Thymus (tissue), 11 donors: ENCODE measurements around the gene ABCG1. TPM values are rescaled to one million over a fixed set of nuclear protein-coding genes. Genes with fewer than 3 reads are reported as not detected.

Source experiments
- DNase-seq, 9 donors: peaks; one replicate each; pipeline ENCODE4 v3.0.0-alpha.2; 2013; ENCODE audit warnings: low spot score in 9 of 9, low read depth in 6 of 9, missing footprints in 1 of 9
- H3K27ac ChIP-seq, 2 donors: one replicate each; pipeline ENCODE4 v1.5.1; 2013; ENCODE audit warnings: control low read depth in 1 of 2, low read depth in 1 of 2, low read length in 1 of 2, mild to moderate bottlenecking in 1 of 2, moderate library complexity in 1 of 2
- H3K27me3 ChIP-seq, 2 donors: one replicate each; pipeline ENCODE4 v1.5.1; 2013; ENCODE audit warnings: low read length in 1 of 2; ENCODE audit not compliant: control insufficient read depth in 2 of 2, insufficient read depth in 1 of 2
- H3K36me3 ChIP-seq, 2 donors: one replicate each; pipeline ENCODE4 v1.5.1; 2013; ENCODE audit warnings: low read length in 1 of 2, mild to moderate bottlenecking in 1 of 2, moderate library complexity in 1 of 2; ENCODE audit not compliant: control insufficient read depth in 2 of 2, insufficient read depth in 2 of 2
- H3K4me1 ChIP-seq, 2 donors: one replicate each; pipeline ENCODE4 v1.5.1; 2013; ENCODE audit warnings: low read length in 2 of 2; ENCODE audit not compliant: control insufficient read depth in 2 of 2, insufficient read depth in 2 of 2
- H3K4me3 ChIP-seq, 2 donors: one replicate each; pipeline ENCODE4 v1.5.1; 2013; ENCODE audit warnings: low read length in 2 of 2, control low read depth in 1 of 2, mild to moderate bottlenecking in 1 of 2
- H3K9me3 ChIP-seq, 2 donors: one replicate each; pipeline ENCODE4 v1.5.1; 2013; ENCODE audit warnings: low read length in 1 of 2, mild to moderate bottlenecking in 1 of 2; ENCODE audit not compliant: control insufficient read depth in 2 of 2, insufficient read depth in 1 of 2
- WGBS: extraction: QIAGEN DNeasy Blood & Tissue Kit; methylation state at CpG from one replicate; pipeline ENCODE4 v1.1.7; 2013; 5-methylcytosine and 5-hydroxymethylcytosine counted together
- polyA plus RNA-seq: library from polyadenylated mRNA; stranded (reverse); fragments of 200-250 nt; gene quantifications from one replicate; pipeline ENCODE4 v1.2.3, GENCODE V29; 2013
- total RNA-seq: library from RNA; stranded (reverse); fragments of 120-200 nt; gene quantifications from one replicate; pipeline ENCODE4 v1.2.4, GENCODE V29; 2013
- donor health status: healthy.

ABCG1 gene
- total and polyA plus RNA-seq, 2 donors, result 20.5 to 28.8 TPM

DNA sequence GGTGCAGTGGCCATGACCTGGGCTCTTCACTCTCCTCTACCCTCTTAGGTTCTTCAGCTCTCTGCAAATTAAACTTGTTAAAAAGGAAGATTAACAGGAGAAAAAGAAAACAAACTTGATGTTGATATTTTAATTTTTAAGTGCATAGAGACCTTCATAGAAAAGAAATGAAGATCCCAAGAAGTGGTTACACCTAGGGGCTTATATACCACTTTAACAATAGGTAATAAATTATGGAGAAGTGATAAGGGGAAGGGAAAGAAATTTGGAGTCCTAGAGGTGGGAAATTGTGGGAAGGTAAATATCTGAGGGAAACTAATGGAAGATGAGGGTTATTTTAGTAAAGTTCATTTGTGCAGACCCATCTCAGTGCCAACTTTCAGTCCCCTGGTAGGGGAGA is 112.7 kb downstream of the ABCG1 start:
- DNase-seq, result no peak
- H3K36me3 ChIP-seq, result no peaks in the 10 kb centered on the region
- peaks cover 0 to 5% of the 10 kb centered on the region in 2 donors for H3K4me1 ChIP-seq
- no peaks in the 10 kb centered on the region for H3K27me3 ChIP-seq
- H3K9me3 ChIP-seq, result no peaks in the 10 kb centered on the region
- no peak overlapping the region for H3K27ac ChIP-seq
- no peak overlapping the region for H3K4me3 ChIP-seq

DNA sequence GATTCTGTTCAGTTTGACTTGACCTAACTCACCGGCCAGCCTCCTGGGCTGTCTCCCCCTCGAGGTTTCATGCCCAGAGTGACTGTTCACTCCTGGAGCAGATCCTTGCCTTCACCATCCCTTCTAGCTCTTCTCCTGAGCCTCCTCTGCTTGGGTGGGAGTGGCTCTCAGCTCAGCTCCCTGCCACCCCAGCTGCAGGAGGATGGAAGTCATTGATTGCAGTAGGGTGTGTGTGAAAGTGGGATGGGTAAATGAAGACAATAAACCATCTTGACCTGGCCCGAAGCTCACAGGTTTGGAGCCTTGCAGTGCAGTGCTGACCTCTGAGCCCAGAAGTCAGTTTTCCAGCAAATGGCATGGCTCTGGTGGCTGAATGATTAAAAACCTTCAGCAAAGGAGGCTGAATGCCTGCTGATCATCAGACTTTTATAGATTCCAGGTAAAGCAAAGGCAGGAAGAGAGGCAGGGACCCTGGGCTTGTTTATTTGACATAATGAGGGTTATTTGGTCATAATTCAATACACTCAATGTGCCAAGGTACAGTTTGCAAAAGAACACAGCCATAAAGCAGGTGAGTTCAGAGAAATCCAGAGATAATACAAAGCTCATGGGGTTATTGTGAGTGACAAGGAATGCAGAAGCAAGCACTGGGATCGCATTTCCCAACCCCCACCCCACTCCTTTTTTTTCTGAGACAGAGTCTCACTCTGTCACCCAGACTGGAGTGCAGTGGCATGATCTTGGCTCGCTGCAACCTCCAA is 113.8 kb downstream of the ABCG1 start:
- DNase-seq, result no peak
- whole genome bisulfite sequencing, result 97% methylated on average over 5 of the region's 5 CpGs
- H3K27ac ChIP-seq, result no peak overlapping the region
- no peaks in the 10 kb centered on the region for H3K27me3 ChIP-seq
- H3K36me3 ChIP-seq, result no peaks in the 10 kb centered on the region
- peaks cover 0 to 6% of the 10 kb centered on the region in 2 donors for H3K4me1 ChIP-seq
- H3K9me3 ChIP-seq, result no peaks in the 10 kb centered on the region
- no peak overlapping the region for H3K4me3 ChIP-seq

- Histone ChIP-seq H3K36me3 (no peaks in the 10 kb centered on the region), H3K27me3 (no peaks in the 10 kb centered on the region), H3K4me1 (peaks cover 0 to 14% of the 10 kb centered on the region in 2 donors), H3K9me3 (no peaks in the 10 kb centered on the region), H3K4me3 (no peak overlapping the region), H3K27ac (no peak overlapping the region)
- DNase-seq, result peak in 2 of 9 donors; percentile 29 to 61
- 73% methylated on average over 10 of the region's 10 CpGs for WGBS
Measured at GRCh38 chr21:42336054-42336453, 117.1 kb downstream of the ABCG1 start.

DNA sequence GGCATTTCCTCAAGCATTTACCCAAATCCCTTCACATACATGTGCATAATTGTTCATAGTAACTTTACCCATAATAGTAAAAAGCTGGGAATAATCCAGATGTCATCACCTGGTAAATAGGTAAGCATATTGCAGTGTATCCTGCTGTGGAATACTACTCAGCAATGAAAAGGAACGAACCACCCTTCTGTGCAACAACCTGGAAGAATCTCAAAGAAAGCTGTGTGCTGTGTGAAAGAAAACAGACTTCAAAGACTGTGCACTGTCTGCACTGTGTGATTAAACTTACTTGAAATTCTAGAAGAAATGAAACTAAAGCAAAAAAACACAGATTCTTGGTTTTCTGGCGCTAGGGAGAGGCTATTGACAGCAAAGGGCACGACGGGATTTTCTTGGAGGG is 118.3 kb downstream of the ABCG1 start:
- H3K4me3 ChIP-seq, result no peak overlapping the region
- H3K36me3 ChIP-seq, result no peaks in the 10 kb centered on the region
- 96% methylated on average over 4 of the region's 4 CpGs for WGBS
- DNase-seq, result no peak
- no peaks in the 10 kb centered on the region for H3K27me3 ChIP-seq
- H3K4me1 ChIP-seq, result peaks cover 0 to 14% of the 10 kb centered on the region in 2 donors
- no peaks in the 10 kb centered on the region for H3K9me3 ChIP-seq
- H3K27ac ChIP-seq, result no peak overlapping the region

DNA sequence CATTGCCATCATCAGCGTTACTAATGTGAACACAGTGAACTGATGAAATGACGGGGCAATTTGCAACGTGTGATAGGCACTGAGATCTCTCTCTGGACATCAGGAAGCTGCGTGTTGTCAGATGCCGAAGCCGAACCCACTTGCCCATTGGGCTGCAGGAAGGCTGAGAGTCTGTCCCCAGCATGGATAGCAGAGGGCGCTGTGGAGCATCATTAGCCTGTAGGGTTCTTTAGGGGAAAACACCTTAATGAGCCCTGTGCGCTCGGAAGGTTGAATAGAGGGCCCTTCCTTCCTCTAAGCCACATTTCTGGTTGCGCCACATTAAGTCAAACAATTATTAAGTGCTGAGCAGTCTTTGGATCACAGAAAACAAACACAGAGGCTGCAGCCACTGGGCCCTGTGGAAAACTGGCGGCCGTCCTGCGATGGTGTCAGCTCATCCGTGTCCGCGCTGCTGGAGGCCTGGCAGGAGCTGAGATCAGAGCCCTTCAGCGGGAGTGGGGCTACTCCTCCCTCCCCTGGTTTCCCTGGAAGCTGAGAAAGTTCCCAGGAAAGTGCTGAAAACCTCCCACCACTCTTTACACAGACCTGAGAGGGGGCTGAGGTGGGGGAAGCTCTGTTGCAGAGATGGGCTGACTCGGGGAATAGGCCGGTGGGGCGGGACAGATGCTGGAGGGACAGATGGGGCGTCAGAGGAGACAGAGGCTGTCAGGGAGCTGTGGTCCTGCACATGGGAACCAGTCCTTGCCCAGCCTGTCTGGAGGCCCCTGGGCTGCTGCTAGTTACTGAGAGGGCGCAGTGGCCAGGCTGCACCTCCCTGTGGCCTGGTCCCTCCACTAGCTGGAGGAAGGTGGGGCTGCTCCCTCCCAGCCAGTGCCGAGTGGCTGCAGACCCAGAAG is 119.1 kb downstream of the ABCG1 start:
- Histone ChIP-seq H3K4me3 (no peak overlapping the region), H3K27me3 (no peaks in the 10 kb centered on the region), H3K4me1 (peaks cover 0 to 14% of the 10 kb centered on the region in 2 donors), H3K27ac (no peak overlapping the region), H3K36me3 (no peaks in the 10 kb centered on the region), H3K9me3 (no peaks in the 10 kb centered on the region)
- WGBS, result 64% methylated on average over 23 of the region's 23 CpGs
- DNase-seq, result peak; percentile 55 to 87 (median 63)

GRCh38 chr21:42338729-42339715 is 120.1 kb downstream of the ABCG1 start:
- no peaks in the 10 kb centered on the region for H3K36me3 ChIP-seq
- H3K27me3 ChIP-seq, result no peaks in the 10 kb centered on the region
- no peaks in the 10 kb centered on the region for H3K9me3 ChIP-seq
- peaks cover 0 to 14% of the 10 kb centered on the region in 2 donors for H3K4me1 ChIP-seq
- H3K27ac ChIP-seq, result no peak overlapping the region
- 98% methylated on average over 17 of the region's 17 CpGs for WGBS
- DNase-seq, result no peak
- H3K4me3 ChIP-seq, result no peak overlapping the region

- DNase-seq, result no peak
Measured at GRCh38 chr21:42340187-42341050, 121.5 kb downstream of the ABCG1 start.

More at GRCh38 chr21:42340187-42341050, 121.5 kb downstream of the ABCG1 start:
- Histone ChIP-seq H3K27me3 (no peaks in the 10 kb centered on the region), H3K9me3 (no peaks in the 10 kb centered on the region), H3K27ac (no peak overlapping the region), H3K4me1 (peaks cover 0 to 14% of the 10 kb centered on the region in 2 donors), H3K4me3 (no peak overlapping the region), H3K36me3 (no peaks in the 10 kb centered on the region)
- WGBS, result 94% methylated on average over 24 of the region's 24 CpGs
